Kidney (tissue), 14 donors: ENCODE results near the gene USP38. TPM values are rescaled to one million over a fixed set of nuclear protein-coding genes. Genes with fewer than 3 reads are reported as not detected.

Source experiments
- DNase-seq, 5 donors: peaks; one replicate each; pipeline ENCODE4 v3.0.0-alpha.2; 2013 to 2020
- FAIRE-seq: peaks from 2 replicates; lab custom pipeline; 2012; peaks lifted over from hg19 to GRCh38; lab: Jason Lieb, UNC
- H3K27ac ChIP-seq, 2 donors: one replicate each; pipeline ENCODE4 v1.7.0; 2013; ENCODE audit warnings: low read depth in 2 of 2, low read length in 2 of 2, inconsistent platforms in 1 of 2
- H3K27me3 ChIP-seq: one replicate; pipeline ENCODE4 v1.7.1; 2013; ENCODE audit warnings: low read length, inconsistent platforms; ENCODE audit not compliant: control insufficient read depth, insufficient read depth
- H3K36me3 ChIP-seq, 3 donors: one replicate each; pipeline versions ENCODE4 v1.7.0 to v1.7.1; 2013; ENCODE audit warnings: low read length in 3 of 3, control low read depth in 1 of 3, inconsistent platforms in 1 of 3; ENCODE audit not compliant: insufficient read depth in 3 of 3, control insufficient read depth in 2 of 3
- H3K4me1 ChIP-seq, 3 donors: one replicate each; pipeline versions ENCODE4 v1.7.0 to v1.7.1; 2013; ENCODE audit warnings: low read length in 3 of 3, inconsistent platforms in 1 of 3, low read depth in 1 of 3; ENCODE audit not compliant: control insufficient read depth in 2 of 3, insufficient read depth in 2 of 3
- H3K4me3 ChIP-seq, 3 donors: one replicate each; pipeline versions ENCODE4 v1.7.0 to v1.8.1; 2013; ENCODE audit warnings: low read length in 3 of 3, control low read depth in 1 of 3, inconsistent platforms in 1 of 3
- H3K9ac ChIP-seq, 3 donors: one replicate each; pipeline versions ENCODE4 v1.7.0 to v1.7.1; 2013; ENCODE audit warnings: low read length in 3 of 3, control low read depth in 1 of 3, inconsistent platforms in 1 of 3
- H3K9me3 ChIP-seq, 3 donors: one replicate each; pipeline versions ENCODE4 v1.7.0 to v1.7.1; 2013; ENCODE audit warnings: low read length in 3 of 3, control low read depth in 1 of 3, inconsistent platforms in 1 of 3; ENCODE audit not compliant: control insufficient read depth in 2 of 3, insufficient read depth in 1 of 3
- intact Hi-C: fragments of 100-400 bp; cut with DNase I; formaldehyde crosslinking; loops from one replicate; pipeline ENCODE4 v1.11.1; 2022
- polyA plus RNA-seq: library from polyadenylated mRNA; stranded (reverse); fragments of 350-450 nt; fragmentation: Illumina TruSeq; extraction: RNeasy Lipid Tissue Mini Kit (QIAGEN cat#74804); gene quantifications from one replicate; pipeline ENCODE4 v1.2.3, GENCODE V29; 2014; ENCODE audit warnings: low read depth, low replicate concordance; ENCODE audit not compliant: insufficient read depth
- total RNA-seq: library from RNA; stranded (reverse); fragmentation: NEBNext Ultra II Directional; extraction: Animal tissue kit (Norgen Biotek cat#: 25700); gene quantifications from one replicate; pipeline ENCODE4 v1.2.1, GENCODE V29; 2021
- TF ChIP-seq, protein P1 (sequence below): IDR thresholded peaks from 3 replicates; pipeline ENCODE4 v1.5.1; 2012; ENCODE audit warnings: mild to moderate bottlenecking, moderate library complexity, borderline replicate concordance; ENCODE audit not compliant: insufficient read depth; ENCODE audit errors: extremely low read depth
- donor health status: control.
- donor health status: control.
- donor health status: control.
- donor health status: control.
- donor health status: control.
- donor health status: DM: yes; HTN: yes; CAD: no.
- donor health status: Normal renal cell carcinoma (clear cell type).

USP38 gene
- total and polyA plus RNA-seq, 2 donors from 2014 or later, result 5.2 to 21.9 TPM

DNA sequence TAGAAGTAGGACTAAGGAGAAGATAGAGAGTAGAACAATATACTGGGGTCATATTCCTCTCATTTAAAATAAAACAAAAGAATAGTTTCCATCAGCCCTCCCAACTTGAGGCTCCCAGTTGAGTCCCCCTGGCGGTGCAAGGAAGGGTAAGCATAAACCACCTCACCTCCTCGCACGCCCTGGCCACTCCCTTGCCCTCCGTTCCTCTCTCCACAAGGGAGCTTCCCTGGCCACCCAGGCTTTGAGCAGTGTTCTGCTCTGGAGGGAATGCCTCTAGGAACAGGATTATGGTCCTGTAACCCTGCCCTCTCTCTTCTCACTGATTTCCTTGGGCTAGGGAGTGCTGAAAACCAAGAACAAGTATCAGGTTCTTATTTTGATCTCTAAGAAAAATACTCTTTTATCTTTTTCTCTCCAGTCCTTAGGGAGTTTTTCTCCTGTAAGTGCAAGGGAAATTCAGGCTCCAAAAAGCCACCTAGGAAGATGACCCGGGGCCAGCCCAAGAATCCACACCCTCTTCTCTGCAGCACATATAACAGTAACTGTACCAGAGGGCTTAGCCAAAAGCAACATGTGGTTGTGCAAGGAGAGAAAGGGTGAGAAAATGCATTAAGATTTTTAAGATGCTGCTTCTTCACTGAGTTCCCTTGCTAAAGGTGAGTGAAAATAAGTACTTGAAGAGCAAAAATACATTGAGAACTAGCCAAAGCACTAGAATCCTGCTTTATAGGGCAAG, 69.9 kb downstream of the USP38 start:
- Histone ChIP-seq H3K9me3 (no peaks in the 10 kb centered on the region), H3K4me1 (no peaks in the 10 kb centered on the region), H3K36me3 (no peaks in the 10 kb centered on the region), H3K27ac (no peak overlapping the region), H3K27me3 (no peaks in the 10 kb centered on the region), H3K9ac (no peak overlapping the region), H3K4me3 (no peak overlapping the region)
- DNase-seq (peak in 3 of 5 donors; percentile 19 to 22 (median 19)), FAIRE-seq (no peak)
- TF ChIP-seq, protein P1, sequence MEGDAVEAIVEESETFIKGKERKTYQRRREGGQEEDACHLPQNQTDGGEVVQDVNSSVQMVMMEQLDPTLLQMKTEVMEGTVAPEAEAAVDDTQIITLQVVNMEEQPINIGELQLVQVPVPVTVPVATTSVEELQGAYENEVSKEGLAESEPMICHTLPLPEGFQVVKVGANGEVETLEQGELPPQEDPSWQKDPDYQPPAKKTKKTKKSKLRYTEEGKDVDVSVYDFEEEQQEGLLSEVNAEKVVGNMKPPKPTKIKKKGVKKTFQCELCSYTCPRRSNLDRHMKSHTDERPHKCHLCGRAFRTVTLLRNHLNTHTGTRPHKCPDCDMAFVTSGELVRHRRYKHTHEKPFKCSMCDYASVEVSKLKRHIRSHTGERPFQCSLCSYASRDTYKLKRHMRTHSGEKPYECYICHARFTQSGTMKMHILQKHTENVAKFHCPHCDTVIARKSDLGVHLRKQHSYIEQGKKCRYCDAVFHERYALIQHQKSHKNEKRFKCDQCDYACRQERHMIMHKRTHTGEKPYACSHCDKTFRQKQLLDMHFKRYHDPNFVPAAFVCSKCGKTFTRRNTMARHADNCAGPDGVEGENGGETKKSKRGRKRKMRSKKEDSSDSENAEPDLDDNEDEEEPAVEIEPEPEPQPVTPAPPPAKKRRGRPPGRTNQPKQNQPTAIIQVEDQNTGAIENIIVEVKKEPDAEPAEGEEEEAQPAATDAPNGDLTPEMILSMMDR, result no peak
- intact Hi-C loops, result no loop called here

DNA sequence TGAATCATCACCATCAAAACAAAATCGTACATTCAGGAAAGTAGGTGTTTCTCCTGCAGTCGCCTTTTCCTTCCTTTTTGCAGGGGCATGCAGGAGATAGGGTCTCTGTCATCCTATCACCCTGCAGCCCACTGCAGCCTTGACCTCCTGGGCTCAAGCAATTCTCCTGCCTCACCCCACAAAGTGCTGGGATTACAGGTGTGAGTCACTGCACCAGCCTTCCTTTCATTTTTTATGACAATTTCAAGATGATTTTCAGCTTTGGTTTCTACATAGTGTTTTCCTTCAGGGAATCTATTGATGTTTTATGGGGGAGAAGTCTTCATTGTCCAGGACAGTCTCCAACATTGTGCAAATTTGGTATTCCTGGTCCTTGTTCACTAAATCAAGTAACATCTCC, 71.7 kb downstream of the USP38 start:
- Histone ChIP-seq H3K27me3 (no peaks in the 10 kb centered on the region), H3K36me3 (no peaks in the 10 kb centered on the region), H3K4me1 (no peaks in the 10 kb centered on the region), H3K4me3 (no peak overlapping the region), H3K9me3 (no peaks in the 10 kb centered on the region), H3K9ac (no peak overlapping the region), H3K27ac (no peak overlapping the region)
- TF ChIP-seq, protein P1, result no peak
- DNase-seq (no peak), FAIRE-seq (no peak)
- intact Hi-C loops, result no loop called here

DNA sequence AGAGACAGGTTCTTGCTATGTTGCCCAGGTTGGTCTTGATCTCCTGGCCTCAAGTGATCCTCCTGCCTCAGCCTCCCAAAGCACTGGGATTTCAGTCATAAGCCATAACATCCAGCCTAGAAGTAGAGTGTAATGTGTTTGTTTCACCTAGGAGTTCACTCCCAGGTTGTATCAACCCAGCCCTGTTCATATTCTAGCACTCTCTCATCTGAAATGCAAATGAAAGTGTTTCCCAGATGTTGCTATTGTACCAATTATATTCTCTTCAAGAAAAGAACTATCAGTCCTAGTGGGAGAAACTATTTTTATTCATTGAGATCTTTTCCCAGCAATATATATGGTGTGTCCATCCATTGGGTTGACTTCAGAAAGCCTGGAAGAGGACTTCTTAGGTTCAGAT, 72.6 kb downstream of the USP38 start:
- intact Hi-C loops, result no loop called here
- TF ChIP-seq, protein P1, result no peak
- H3K9me3 ChIP-seq, result no peaks in the 10 kb centered on the region
- FAIRE-seq, result no peak
- H3K27me3 ChIP-seq, result no peaks in the 10 kb centered on the region
- H3K27ac ChIP-seq, result no peak overlapping the region
- H3K36me3 ChIP-seq, result no peaks in the 10 kb centered on the region
- no peak overlapping the region for H3K9ac ChIP-seq
- no peak overlapping the region for H3K4me3 ChIP-seq
- DNase-seq, result no peak
- H3K4me1 ChIP-seq, result no peaks in the 10 kb centered on the region
